WTC11 (cell line): Measurements from ENCODE around the gene ZBTB7C. TPM values are rescaled to one million over a fixed set of nuclear protein-coding genes. Genes with fewer than 3 reads are reported as not detected.

ENCODE experiments used
- ATAC-seq: fragments of 200-7000 bp; cut with Tn5 transposase; 2 replicates; pipeline ENCODE4 v1.10.0; 2021; ENCODE audit warnings: mild to moderate bottlenecking, moderate library complexity
- CTCF ChIA-PET: fragments of 300-600 bp; sonication (Branson Sonifier 250); formaldehyde crosslinking; loops from one replicate; lab custom pipeline; 2021; ENCODE audit warnings: antibody characterized with exemption; lab: Charles Lee
- POLR2A ChIA-PET: fragments of 350-600 bp; sonication (Branson Sonifier 250); formaldehyde crosslinking; loops from one replicate; lab custom pipeline; 2021; ENCODE audit warnings: antibody characterized with exemption; lab: Charles Lee
- DNase-seq: peaks from one replicate; pipeline ENCODE4 v3.0.0; 2021; ENCODE audit warnings: low spot score
- H3K27ac Mint-ChIP-seq: 2 replicates; pipeline ENCODE4 v1.8.0; 2021; ENCODE audit warnings: mixed read lengths
- H3K27me3 Mint-ChIP-seq: 2 replicates; pipeline ENCODE4 v1.8.0; 2021; ENCODE audit warnings: low read depth, mild to moderate bottlenecking, moderate library complexity, mixed read lengths
- H3K36me3 Mint-ChIP-seq: 2 replicates; pipeline ENCODE4 v1.8.0; 2021; ENCODE audit warnings: mixed read lengths
- H3K4me1 Mint-ChIP-seq: 2 replicates; pipeline ENCODE4 v1.8.0; 2022; ENCODE audit warnings: mixed read lengths
- H3K4me3 Mint-ChIP-seq: 2 replicates; pipeline ENCODE4 v1.8.0; 2021; ENCODE audit warnings: mild to moderate bottlenecking, moderate library complexity, mixed read lengths
- H3K9me3 Mint-ChIP-seq: 2 replicates; pipeline ENCODE4 v1.8.0; 2021; ENCODE audit warnings: mixed read lengths
- EMX1 ChIP-seq: fragments of 250-450 bp; sonication (Bioruptor Pico); IDR thresholded peaks from 2 replicates; pipeline ENCODE4 v1.8.0; 2021; ENCODE audit warnings: mild to moderate bottlenecking
- FOXJ3 ChIP-seq: sonication (generic); formaldehyde crosslinking; IDR thresholded peaks from 2 replicates; pipeline ENCODE4 v1.9.0; 2021; ENCODE audit warnings: missing genetic modification reagents, mild to moderate bottlenecking, borderline replicate concordance
- FOXP4 ChIP-seq: sonication (generic); formaldehyde crosslinking; IDR thresholded peaks from 2 replicates; pipeline ENCODE4 v1.8.0; 2022; ENCODE audit warnings: mild to moderate bottlenecking, missing genetic modification reagents
- GABPB1 ChIP-seq: sonication (generic); formaldehyde crosslinking; IDR thresholded peaks from 2 replicates; pipeline ENCODE4 v1.8.1; 2023; ENCODE audit warnings: mild to moderate bottlenecking, missing genetic modification reagents
- MAX ChIP-seq: sonication (generic); formaldehyde crosslinking; IDR thresholded peaks from 2 replicates; pipeline ENCODE4 v1.8.0; 2022; ENCODE audit warnings: mild to moderate bottlenecking, missing genetic modification reagents
- MLX ChIP-seq: sonication (generic); formaldehyde crosslinking; IDR thresholded peaks from 2 replicates; pipeline ENCODE4 v1.8.1; 2023; ENCODE audit warnings: mild to moderate bottlenecking, missing genetic modification reagents, moderate library complexity
- NFATC4 ChIP-seq: fragments of 250-450 bp; sonication (Bioruptor Pico); IDR thresholded peaks from 2 replicates; pipeline ENCODE4 v1.9.0; 2021; ENCODE audit warnings: mild to moderate bottlenecking
- NFE2L1 ChIP-seq: sonication (generic); formaldehyde crosslinking; IDR thresholded peaks from 2 replicates; pipeline ENCODE4 v1.8.1; 2023; ENCODE audit warnings: missing genetic modification reagents
- NR3C1 ChIP-seq: sonication (generic); formaldehyde crosslinking; conservative IDR thresholded peaks from 2 replicates; pipeline ENCODE4 v1.8.1; 2023; ENCODE audit warnings: low read depth, mild to moderate bottlenecking, missing genetic modification reagents
- SOX15 ChIP-seq: fragments of 250-450 bp; sonication (Bioruptor Pico); IDR thresholded peaks from 2 replicates; pipeline ENCODE4 v1.9.0; 2021; ENCODE audit warnings: mild to moderate bottlenecking
- ZNF219 ChIP-seq: sonication (generic); formaldehyde crosslinking; IDR thresholded peaks from 2 replicates; pipeline ENCODE4 v1.8.0; 2023; ENCODE audit warnings: missing genetic modification reagents, mild to moderate bottlenecking, borderline replicate concordance
- ZNF416 ChIP-seq: fragments of 250-450 bp; sonication (Bioruptor Pico); IDR thresholded peaks from 2 replicates; pipeline ENCODE4 v1.9.0; 2021; ENCODE audit warnings: mild to moderate bottlenecking, inconsistent platforms
- total RNA-seq: library from RNA; stranded (reverse); gene quantifications from 3 replicates; pipeline ENCODE4 v1.2.3, GENCODE V29; 2021
- TF ChIP-seq, protein P1 (sequence below): sonication (generic); formaldehyde crosslinking; conservative IDR thresholded peaks from 2 replicates; pipeline ENCODE4 v1.8.1; 2022; ENCODE audit warnings: mild to moderate bottlenecking, missing genetic modification reagents
- TF ChIP-seq, protein P2 (sequence below): sonication (generic); formaldehyde crosslinking; IDR thresholded peaks from 2 replicates; pipeline ENCODE4 v1.8.1; 2022; ENCODE audit warnings: low read depth, mild to moderate bottlenecking, moderate library complexity, missing genetic modification reagents, borderline replicate concordance
- TF ChIP-seq, protein P3 (sequence below): fragments of 250-450 bp; sonication (Bioruptor Pico); IDR thresholded peaks from 2 replicates; pipeline ENCODE4 v1.9.0; 2021; ENCODE audit warnings: mild to moderate bottlenecking
- TF ChIP-seq, protein P4 (sequence below): fragments of 250-450 bp; sonication (Bioruptor Pico); IDR thresholded peaks from 2 replicates; pipeline ENCODE4 v1.8.0; 2021; ENCODE audit warnings: mild to moderate bottlenecking
- TF ChIP-seq, protein P5 (sequence below): sonication (generic); formaldehyde crosslinking; IDR thresholded peaks from 2 replicates; pipeline ENCODE4 v1.8.0; 2023; ENCODE audit warnings: missing genetic modification reagents
- TF ChIP-seq, protein P6 (sequence below): sonication (generic); formaldehyde crosslinking; IDR thresholded peaks from 2 replicates; pipeline ENCODE4 v1.8.1; 2023; ENCODE audit warnings: mild to moderate bottlenecking, moderate library complexity, missing genetic modification reagents
- TF ChIP-seq, protein P7 (sequence below): sonication (generic); formaldehyde crosslinking; IDR thresholded peaks from 2 replicates; pipeline ENCODE4 v1.8.1; 2022; ENCODE audit warnings: mild to moderate bottlenecking, missing genetic modification reagents, moderate library complexity, borderline replicate concordance
- TF ChIP-seq, protein P8 (sequence below): sonication (generic); formaldehyde crosslinking; IDR thresholded peaks from 2 replicates; pipeline ENCODE4 v1.8.1; 2022; ENCODE audit warnings: low read depth, missing genetic modification reagents, borderline replicate concordance
- TF ChIP-seq, protein P9 (sequence below): sonication (generic); formaldehyde crosslinking; IDR thresholded peaks from 2 replicates; pipeline ENCODE4 v1.8.0; 2022; ENCODE audit warnings: mild to moderate bottlenecking, missing genetic modification reagents

The ZBTB7C gene
- total RNA-seq, 1 experiment from 2014 or later: 0.48 TPM

DNA sequence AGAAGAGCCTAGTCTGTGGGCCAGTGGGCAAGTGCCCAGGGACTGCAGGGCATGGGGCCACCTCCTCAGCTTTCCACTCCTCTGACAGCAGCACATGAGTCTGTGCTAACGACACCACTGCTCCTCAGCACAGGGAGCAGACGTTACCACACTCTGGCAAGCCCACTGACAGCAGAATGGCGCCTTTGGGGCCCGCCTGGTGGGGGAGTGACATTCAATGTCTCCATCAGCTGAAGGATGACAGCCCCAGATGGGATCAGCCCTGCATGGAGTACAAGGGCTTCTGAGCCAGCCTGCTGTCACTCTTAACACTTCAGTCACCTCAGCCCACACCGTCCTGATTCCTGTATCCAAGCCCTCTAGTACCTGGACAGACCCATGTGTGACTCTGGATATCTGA is 329.3 kb downstream of the ZBTB7C start:
- H3K9me3 Mint-ChIP-seq: no peaks in the 10 kb centered on the region
- H3K27me3 Mint-ChIP-seq: no peaks in the 10 kb centered on the region
- CTCF ChIA-PET: interaction anchor here (1.0 kb wide), 2 partner anchors 42 to 102 kb away, joined by 3 to 4 read pairs; no protein-coding TSS in a partner anchor
- no peak for TF ChIP-seq NFE2L1 (CRISPR knock-in tag)
- TF ChIP-seq NR3C1 (CRISPR knock-in tag): no peak
- TF ChIP-seq EMX1 (CRISPR knock-in tag): no peak
- TF ChIP-seq, protein P1, sequence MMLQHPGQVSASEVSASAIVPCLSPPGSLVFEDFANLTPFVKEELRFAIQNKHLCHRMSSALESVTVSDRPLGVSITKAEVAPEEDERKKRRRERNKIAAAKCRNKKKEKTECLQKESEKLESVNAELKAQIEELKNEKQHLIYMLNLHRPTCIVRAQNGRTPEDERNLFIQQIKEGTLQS: no peak
- no peak for TF ChIP-seq GABPB1 (CRISPR knock-in tag)
- TF ChIP-seq, protein P2, sequence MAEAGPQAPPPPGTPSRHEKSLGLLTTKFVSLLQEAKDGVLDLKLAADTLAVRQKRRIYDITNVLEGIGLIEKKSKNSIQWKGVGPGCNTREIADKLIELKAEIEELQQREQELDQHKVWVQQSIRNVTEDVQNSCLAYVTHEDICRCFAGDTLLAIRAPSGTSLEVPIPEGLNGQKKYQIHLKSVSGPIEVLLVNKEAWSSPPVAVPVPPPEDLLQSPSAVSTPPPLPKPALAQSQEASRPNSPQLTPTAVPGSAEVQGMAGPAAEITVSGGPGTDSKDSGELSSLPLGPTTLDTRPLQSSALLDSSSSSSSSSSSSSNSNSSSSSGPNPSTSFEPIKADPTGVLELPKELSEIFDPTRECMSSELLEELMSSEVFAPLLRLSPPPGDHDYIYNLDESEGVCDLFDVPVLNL (CRISPR knock-in tag): no peak
- TF ChIP-seq MAX (CRISPR knock-in tag): no peak
- TF ChIP-seq, protein P3, sequence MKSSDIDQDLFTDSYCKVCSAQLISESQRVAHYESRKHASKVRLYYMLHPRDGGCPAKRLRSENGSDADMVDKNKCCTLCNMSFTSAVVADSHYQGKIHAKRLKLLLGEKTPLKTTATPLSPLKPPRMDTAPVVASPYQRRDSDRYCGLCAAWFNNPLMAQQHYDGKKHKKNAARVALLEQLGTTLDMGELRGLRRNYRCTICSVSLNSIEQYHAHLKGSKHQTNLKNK (CRISPR knock-in tag): no peak
- no peak for TF ChIP-seq SOX15 (CRISPR knock-in tag)
- no peak for TF ChIP-seq FOXJ3
- no peak for TF ChIP-seq MLX (CRISPR knock-in tag)
- TF ChIP-seq, protein P4, sequence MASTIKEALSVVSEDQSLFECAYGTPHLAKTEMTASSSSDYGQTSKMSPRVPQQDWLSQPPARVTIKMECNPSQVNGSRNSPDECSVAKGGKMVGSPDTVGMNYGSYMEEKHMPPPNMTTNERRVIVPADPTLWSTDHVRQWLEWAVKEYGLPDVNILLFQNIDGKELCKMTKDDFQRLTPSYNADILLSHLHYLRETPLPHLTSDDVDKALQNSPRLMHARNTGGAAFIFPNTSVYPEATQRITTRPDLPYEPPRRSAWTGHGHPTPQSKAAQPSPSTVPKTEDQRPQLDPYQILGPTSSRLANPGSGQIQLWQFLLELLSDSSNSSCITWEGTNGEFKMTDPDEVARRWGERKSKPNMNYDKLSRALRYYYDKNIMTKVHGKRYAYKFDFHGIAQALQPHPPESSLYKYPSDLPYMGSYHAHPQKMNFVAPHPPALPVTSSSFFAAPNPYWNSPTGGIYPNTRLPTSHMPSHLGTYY (CRISPR knock-in tag): no peak
- TF ChIP-seq, protein P5, sequence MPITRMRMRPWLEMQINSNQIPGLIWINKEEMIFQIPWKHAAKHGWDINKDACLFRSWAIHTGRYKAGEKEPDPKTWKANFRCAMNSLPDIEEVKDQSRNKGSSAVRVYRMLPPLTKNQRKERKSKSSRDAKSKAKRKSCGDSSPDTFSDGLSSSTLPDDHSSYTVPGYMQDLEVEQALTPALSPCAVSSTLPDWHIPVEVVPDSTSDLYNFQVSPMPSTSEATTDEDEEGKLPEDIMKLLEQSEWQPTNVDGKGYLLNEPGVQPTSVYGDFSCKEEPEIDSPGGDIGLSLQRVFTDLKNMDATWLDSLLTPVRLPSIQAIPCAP (CRISPR knock-in tag): no peak
- TF ChIP-seq, all 79 proteins: peak for 0
- Mint-ChIP-seq H3K4me1 (peaks cover 19% of the 10 kb centered on the region), H3K36me3 (no peaks in the 10 kb centered on the region), H3K4me3 (no peak overlapping the region), H3K27ac (no peak overlapping the region)
- ATAC-seq (no peak), DNase-seq (no peak)
- POLR2A ChIA-PET: no interaction called here

GRCh38 chr18:48078448-48078847 is 330.7 kb downstream of the ZBTB7C start:
- no peak for ATAC-seq
- H3K4me1 Mint-ChIP-seq: peaks cover 30% of the 10 kb centered on the region
- POLR2A ChIA-PET: no interaction called here
- H3K4me3 Mint-ChIP-seq: no peak overlapping the region
- no peaks in the 10 kb centered on the region for H3K36me3 Mint-ChIP-seq
- no peak for DNase-seq
- no peak overlapping the region for H3K27ac Mint-ChIP-seq
- H3K9me3 Mint-ChIP-seq: no peaks in the 10 kb centered on the region
- no peaks in the 10 kb centered on the region for H3K27me3 Mint-ChIP-seq
- CTCF ChIA-PET: no interaction called here
- TF ChIP-seq ZNF416 (CRISPR knock-in tag): no peak
- TF ChIP-seq, protein P6, sequence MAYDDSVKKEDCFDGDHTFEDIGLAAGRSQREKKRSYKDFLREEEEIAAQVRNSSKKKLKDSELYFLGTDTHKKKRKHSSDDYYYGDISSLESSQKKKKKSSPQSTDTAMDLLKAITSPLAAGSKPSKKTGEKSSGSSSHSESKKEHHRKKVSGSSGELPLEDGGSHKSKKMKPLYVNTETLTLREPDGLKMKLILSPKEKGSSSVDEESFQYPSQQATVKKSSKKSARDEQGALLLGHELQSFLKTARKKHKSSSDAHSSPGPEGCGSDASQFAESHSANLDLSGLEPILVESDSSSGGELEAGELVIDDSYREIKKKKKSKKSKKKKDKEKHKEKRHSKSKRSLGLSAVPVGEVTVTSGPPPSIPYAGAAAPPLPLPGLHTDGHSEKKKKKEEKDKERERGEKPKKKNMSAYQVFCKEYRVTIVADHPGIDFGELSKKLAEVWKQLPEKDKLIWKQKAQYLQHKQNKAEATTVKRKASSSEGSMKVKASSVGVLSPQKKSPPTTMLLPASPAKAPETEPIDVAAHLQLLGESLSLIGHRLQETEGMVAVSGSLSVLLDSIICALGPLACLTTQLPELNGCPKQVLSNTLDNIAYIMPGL (CRISPR knock-in tag): no peak
- no peak for TF ChIP-seq FOXP4 (CRISPR knock-in tag)
- TF ChIP-seq, protein P3 (CRISPR knock-in tag): no peak
- TF ChIP-seq FOXJ3: no peak
- TF ChIP-seq, protein P7, sequence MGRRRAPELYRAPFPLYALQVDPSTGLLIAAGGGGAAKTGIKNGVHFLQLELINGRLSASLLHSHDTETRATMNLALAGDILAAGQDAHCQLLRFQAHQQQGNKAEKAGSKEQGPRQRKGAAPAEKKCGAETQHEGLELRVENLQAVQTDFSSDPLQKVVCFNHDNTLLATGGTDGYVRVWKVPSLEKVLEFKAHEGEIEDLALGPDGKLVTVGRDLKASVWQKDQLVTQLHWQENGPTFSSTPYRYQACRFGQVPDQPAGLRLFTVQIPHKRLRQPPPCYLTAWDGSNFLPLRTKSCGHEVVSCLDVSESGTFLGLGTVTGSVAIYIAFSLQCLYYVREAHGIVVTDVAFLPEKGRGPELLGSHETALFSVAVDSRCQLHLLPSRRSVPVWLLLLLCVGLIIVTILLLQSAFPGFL (CRISPR knock-in tag): no peak
- no peak for TF ChIP-seq NFATC4
- no peak for TF ChIP-seq ZNF219 (CRISPR knock-in tag)
- TF ChIP-seq, protein P8, sequence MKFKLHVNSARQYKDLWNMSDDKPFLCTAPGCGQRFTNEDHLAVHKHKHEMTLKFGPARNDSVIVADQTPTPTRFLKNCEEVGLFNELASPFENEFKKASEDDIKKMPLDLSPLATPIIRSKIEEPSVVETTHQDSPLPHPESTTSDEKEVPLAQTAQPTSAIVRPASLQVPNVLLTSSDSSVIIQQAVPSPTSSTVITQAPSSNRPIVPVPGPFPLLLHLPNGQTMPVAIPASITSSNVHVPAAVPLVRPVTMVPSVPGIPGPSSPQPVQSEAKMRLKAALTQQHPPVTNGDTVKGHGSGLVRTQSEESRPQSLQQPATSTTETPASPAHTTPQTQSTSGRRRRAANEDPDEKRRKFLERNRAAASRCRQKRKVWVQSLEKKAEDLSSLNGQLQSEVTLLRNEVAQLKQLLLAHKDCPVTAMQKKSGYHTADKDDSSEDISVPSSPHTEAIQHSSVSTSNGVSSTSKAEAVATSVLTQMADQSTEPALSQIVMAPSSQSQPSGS (CRISPR knock-in tag): no peak
- TF ChIP-seq, protein P9, sequence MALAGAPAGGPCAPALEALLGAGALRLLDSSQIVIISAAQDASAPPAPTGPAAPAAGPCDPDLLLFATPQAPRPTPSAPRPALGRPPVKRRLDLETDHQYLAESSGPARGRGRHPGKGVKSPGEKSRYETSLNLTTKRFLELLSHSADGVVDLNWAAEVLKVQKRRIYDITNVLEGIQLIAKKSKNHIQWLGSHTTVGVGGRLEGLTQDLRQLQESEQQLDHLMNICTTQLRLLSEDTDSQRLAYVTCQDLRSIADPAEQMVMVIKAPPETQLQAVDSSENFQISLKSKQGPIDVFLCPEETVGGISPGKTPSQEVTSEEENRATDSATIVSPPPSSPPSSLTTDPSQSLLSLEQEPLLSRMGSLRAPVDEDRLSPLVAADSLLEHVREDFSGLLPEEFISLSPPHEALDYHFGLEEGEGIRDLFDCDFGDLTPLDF: no peak
